ENCODE measurements around the gene SLC35F1.

- no peak for TF ChIP-seq CTCF (IDR thresholded peaks at IDR 0.05; ENCODE audit: poor library complexity, severe bottlenecking)
- TF ChIP-seq EP300 (conservative IDR thresholded peaks at IDR 0.05; ENCODE audit: poor library complexity, severe bottlenecking) = no peak
Observed at GRCh38 chr6:118252474-118252873, 345.4 kb downstream of the SLC35F1 start.

Measured in neural cell (in vitro differentiated cells).